Ascending aorta (tissue), 2 donors: ENCODE data around the gene GDPD5. TPM values are rescaled to one million over a fixed set of nuclear protein-coding genes. Genes with fewer than 3 reads are reported as not detected.

Experiments
- DNase-seq, 2 donors: peaks; one replicate each; pipeline ENCODE4 v3.0.0-alpha.2; 2019; ENCODE audit warnings: low spot score in 2 of 2
- H3K27ac ChIP-seq, 2 donors: fragments of 200-600 bp; sonication (generic); one replicate each; pipeline ENCODE4 v1.5.1; 2016 to 2017; ENCODE audit warnings: mild to moderate bottlenecking in 1 of 2
- H3K27me3 ChIP-seq: fragments of 200-600 bp; sonication (generic); one replicate; pipeline ENCODE4 v1.5.1; 2017
- H3K36me3 ChIP-seq, 2 donors: fragments of 200-600 bp; sonication (generic); one replicate each; pipeline ENCODE4 v1.5.1; 2016
- H3K4me1 ChIP-seq, 2 donors: fragments of 200-600 bp; sonication (generic); one replicate each; pipeline ENCODE4 v1.5.1; 2016 to 2017; ENCODE audit warnings: mild to moderate bottlenecking in 1 of 2
- H3K4me3 ChIP-seq, 2 donors: fragments of 200-600 bp; sonication (generic); one replicate each; pipeline ENCODE4 v1.5.1; 2016 to 2017; ENCODE audit warnings: mild to moderate bottlenecking in 1 of 2
- H3K9me3 ChIP-seq, 2 donors: fragments of 200-600 bp; sonication (generic); one replicate each; pipeline ENCODE4 v1.5.1; 2016
- CTCF ChIP-seq, 3 experiments: fragments of 200-600 bp in 2 of 3; fragments of 450-650 bp in 1 of 3; sonication (generic) in 2 of 3; IDR thresholded peaks; one replicate each; pipeline ENCODE4 v1.5.1; 2016 to 2019; ENCODE audit warnings: antibody characterized with exemption in 3 of 3, mild to moderate bottlenecking in 1 of 3, moderate library complexity in 1 of 3
- intact Hi-C: fragments of 100-400 bp; cut with DNase I; formaldehyde crosslinking; loops from one replicate; pipeline ENCODE4 v1.15.1; 2023
- total RNA-seq: library from RNA; depleted of rRNA; stranded (reverse); fragments of >200 nt; gene quantifications from one replicate; pipeline ENCODE4 v1.1.0, GENCODE V29; 2016

Gene GDPD5
- total RNA-seq, 1 donor from 2014 or later: 64.6 TPM

GRCh38 chr11:75430714-75431532 lies 94.8 kb downstream of the GDPD5 start:
- no peaks in the 10 kb centered on the region for H3K27me3 ChIP-seq
- peaks cover 2 to 9% of the 10 kb centered on the region in 2 donors for H3K4me1 ChIP-seq
- DNase-seq: no peak
- no peaks in the 10 kb centered on the region for H3K36me3 ChIP-seq
- peak overlapping the region in 1 of 2 donors; percentile 62 for H3K27ac ChIP-seq
- no peak for TF ChIP-seq CTCF (IDR thresholded peaks at IDR 0.05)
- H3K4me3 ChIP-seq: peak overlapping the region; percentile 43 to 61
- no peaks in the 10 kb centered on the region for H3K9me3 ChIP-seq
- intact Hi-C loops: loop anchor here (5.0 kb wide), 1 partner anchor 34 kb away; the partner anchor contains the start of gene RPS3

GRCh38 chr11:75429902-75430713 lies 95.6 kb downstream of the GDPD5 start:
- no peak for TF ChIP-seq CTCF (IDR thresholded peaks at IDR 0.05)
- no peaks in the 10 kb centered on the region for H3K27me3 ChIP-seq
- H3K36me3 ChIP-seq: no peaks in the 10 kb centered on the region
- intact Hi-C loops: loop anchor here (5.0 to 10.0 kb wide), 2 partner anchors 33 to 385 kb away; partner anchors contain the start of genes RPS3 and UVRAG
- no peaks in the 10 kb centered on the region for H3K9me3 ChIP-seq
- H3K4me3 ChIP-seq: peak overlapping the region; percentile 43 to 61
- peak in 1 of 2 donors; percentile 83 for DNase-seq
- peaks cover 2 to 9% of the 10 kb centered on the region in 2 donors for H3K4me1 ChIP-seq
- H3K27ac ChIP-seq: peak overlapping the region in 1 of 2 donors; percentile 62

GRCh38 chr11:75429641-75429901 lies 96.2 kb downstream of the GDPD5 start:
- peaks cover 2 to 9% of the 10 kb centered on the region in 2 donors for H3K4me1 ChIP-seq
- H3K4me3 ChIP-seq: peak overlapping the region; percentile 43 to 61
- H3K36me3 ChIP-seq: no peaks in the 10 kb centered on the region
- no peaks in the 10 kb centered on the region for H3K9me3 ChIP-seq
- H3K27ac ChIP-seq: peak overlapping the region in 1 of 2 donors; percentile 62
- H3K27me3 ChIP-seq: no peaks in the 10 kb centered on the region
- no peak for TF ChIP-seq CTCF (IDR thresholded peaks at IDR 0.05)
- no peak for DNase-seq
- intact Hi-C loops: loop anchor here (10.0 kb wide), 1 partner anchor 385 kb away; the partner anchor contains the start of gene UVRAG

GRCh38 chr11:75428989-75429640 lies 96.6 kb downstream of the GDPD5 start:
- Histone ChIP-seq H3K4me3 (peak overlapping the region in 1 of 2 donors; percentile 53), H3K27me3 (no peaks in the 10 kb centered on the region), H3K4me1 (peaks cover 2 to 9% of the 10 kb centered on the region in 2 donors), H3K9me3 (no peaks in the 10 kb centered on the region), H3K27ac (peak overlapping the region; percentile 62 to 77), H3K36me3 (no peaks in the 10 kb centered on the region)
- intact Hi-C loops: loop anchor here (1.0 to 10.0 kb wide), 2 partner anchors 10 to 386 kb away; partner anchors contain the start of gene UVRAG
- no peak for TF ChIP-seq CTCF (IDR thresholded peaks at IDR 0.05)
- DNase-seq: no peak

- DNase-seq: peak; percentile 82 to 95
- peaks cover 2 to 9% of the 10 kb centered on the region in 2 donors for H3K4me1 ChIP-seq
- H3K27me3 ChIP-seq: no peaks in the 10 kb centered on the region
- H3K36me3 ChIP-seq: peaks cover 0 to 4% of the 10 kb centered on the region in 2 donors
- intact Hi-C loops: loop anchor here (1.0 to 10.0 kb wide), 2 partner anchors 9 to 386 kb away; partner anchors contain the start of gene UVRAG
- TF ChIP-seq CTCF (IDR thresholded peaks at IDR 0.05): no peak
- peak overlapping the region; percentile 60 to 77 for H3K27ac ChIP-seq
- no peaks in the 10 kb centered on the region for H3K9me3 ChIP-seq
- peak overlapping the region; percentile 37 to 53 for H3K4me3 ChIP-seq
Measured at GRCh38 chr11:75428281-75428724, 97.4 kb downstream of the GDPD5 start.
